NOMO-1 treated with dmso at 0.1 percent for 144 hours (cell line): ENCODE measurements around the gene YARS1.

Experiments used
- DNase-seq: peaks from one replicate; lab custom pipeline; 2025; ENCODE audit not compliant: unreplicated experiment; lab: John Stamatoyannopoulos, UW

YARS1 gene

DNA sequence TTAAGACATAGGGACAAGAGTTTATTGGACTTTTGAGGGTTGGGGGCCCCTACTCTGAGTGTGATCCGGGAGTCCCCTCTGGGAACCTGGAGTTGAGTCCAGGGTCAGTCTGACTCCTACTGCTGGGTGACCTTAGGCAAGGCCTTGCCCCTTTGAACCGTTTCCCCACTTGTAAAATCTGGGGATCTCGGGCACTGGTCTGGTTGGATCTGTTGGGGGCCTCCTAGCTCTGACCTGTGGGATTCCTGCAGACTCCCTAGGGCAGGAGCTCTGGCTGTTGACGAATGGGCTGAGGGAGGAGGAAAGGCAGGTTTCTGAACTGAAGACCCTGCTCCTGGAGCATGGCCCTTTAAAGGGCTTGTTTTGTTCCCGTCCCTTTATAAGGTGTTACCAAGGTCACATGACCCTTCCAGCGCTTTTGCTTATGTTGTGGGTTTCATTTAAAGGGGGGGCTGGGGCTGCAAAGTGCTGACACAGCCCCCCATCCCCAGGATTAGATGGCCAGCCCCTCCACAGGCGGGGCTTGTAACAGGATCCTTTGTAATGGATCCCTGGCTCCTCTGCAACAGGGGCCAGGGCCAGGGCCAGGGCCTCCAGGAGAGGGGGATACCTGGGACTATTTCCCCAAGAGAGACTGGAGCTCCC is 50.7 kb downstream of the YARS1 start:
- DNase-seq = no peak

DNA sequence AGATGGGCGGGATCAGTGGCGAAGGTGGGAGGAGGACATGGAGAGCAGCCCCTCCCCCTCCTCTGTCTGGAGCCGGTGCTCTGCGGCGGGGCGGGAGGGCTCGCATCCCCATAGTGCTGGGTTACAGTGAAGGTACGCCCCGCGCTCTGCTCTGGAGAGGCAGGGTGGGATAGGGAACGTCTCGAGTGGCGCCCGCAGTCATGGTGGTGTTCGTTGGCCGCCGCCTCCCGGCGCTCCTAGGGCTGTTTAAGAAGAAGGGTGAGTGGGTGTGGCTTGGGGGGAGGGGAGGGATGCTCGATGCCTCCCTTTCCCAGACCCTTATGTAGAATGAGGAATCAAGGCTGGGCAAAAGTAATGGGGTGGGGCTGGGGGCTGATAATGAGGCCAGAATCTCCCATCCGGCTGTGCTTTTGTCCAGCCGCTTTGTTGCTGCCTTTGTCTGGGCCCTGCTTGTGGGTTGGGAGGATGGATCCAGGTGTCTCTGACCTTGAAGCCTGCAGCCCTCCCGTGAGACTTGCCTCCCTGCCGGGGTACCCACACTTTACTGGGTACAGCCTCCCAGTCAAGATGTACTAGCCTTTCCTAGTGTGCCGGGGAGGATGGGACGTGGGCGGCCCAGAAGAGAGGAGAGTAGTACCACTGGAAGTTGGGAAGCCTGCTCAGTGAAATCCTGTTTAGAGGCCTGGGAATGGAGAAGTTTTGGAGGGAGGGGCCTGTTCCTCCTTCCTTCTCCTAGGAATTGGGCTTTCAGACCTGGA is 51.4 kb downstream of the YARS1 start:
- DNase-seq = no peak

GRCh38 chr1:32764826-32765569 is 52.2 kb downstream of the YARS1 start:
- no peak for DNase-seq

GRCh38 chr1:32763221-32763620 is 53.9 kb downstream of the YARS1 start:
- no peak for DNase-seq

DNA sequence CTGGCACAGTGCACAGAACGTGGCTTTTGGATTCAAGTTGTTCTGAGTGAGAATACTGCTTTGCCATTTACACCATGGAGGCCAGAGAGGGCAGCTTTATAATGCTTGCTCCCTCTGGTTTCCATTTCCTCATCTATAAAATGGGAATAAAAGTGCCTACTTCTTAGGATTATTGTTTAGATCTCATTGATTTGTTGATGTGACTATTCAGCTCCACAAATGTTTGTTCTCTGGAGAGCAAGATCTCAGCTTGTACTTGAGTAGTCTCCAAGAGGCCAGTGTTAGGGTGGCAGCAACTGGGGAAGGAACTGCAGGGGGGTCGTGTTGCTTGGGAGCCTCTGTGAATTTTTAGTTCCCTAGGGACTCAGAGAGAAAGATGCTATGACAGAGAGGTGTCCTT is 55.2 kb downstream of the YARS1 start:
- no peak for DNase-seq

DNA sequence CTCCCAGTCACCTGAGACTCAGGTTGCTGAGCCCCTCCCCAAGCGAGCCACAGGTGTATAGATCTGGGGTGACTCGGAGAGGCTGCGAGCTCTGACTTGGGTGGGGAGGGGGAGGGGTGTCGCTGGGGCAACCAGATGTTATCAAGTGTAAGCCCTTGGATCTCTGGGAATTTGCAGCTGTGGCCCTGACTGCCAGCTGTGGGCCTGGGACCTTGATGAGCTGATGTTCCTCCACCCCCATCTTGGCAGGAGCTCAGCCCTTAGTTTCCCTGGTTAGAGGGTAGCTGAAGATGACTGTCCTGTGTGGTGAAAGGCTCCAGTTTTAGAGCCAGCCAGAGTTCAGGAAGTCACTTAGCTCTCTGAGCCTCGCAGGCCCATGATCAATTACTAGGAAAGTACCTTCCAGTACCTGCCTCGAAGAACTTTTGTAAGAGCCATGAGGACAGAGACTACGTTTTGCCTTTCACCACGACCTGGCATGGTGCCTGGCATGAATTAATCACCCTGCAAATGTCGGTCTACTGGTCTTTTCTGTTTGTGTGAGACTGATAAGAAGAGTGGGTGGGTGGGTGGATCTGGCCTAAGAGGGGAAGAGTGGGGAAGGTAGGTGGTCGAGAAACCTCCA is 55.8 kb downstream of the YARS1 start:
- no peak for DNase-seq

- no peak for DNase-seq
These were observed 57.0 kb downstream of the YARS1 start for GRCh38 chr1:32759997-32760623.

- no peak for DNase-seq
These were observed 57.6 kb downstream of the YARS1 start for GRCh38 chr1:32759521-32759981.

DNA sequence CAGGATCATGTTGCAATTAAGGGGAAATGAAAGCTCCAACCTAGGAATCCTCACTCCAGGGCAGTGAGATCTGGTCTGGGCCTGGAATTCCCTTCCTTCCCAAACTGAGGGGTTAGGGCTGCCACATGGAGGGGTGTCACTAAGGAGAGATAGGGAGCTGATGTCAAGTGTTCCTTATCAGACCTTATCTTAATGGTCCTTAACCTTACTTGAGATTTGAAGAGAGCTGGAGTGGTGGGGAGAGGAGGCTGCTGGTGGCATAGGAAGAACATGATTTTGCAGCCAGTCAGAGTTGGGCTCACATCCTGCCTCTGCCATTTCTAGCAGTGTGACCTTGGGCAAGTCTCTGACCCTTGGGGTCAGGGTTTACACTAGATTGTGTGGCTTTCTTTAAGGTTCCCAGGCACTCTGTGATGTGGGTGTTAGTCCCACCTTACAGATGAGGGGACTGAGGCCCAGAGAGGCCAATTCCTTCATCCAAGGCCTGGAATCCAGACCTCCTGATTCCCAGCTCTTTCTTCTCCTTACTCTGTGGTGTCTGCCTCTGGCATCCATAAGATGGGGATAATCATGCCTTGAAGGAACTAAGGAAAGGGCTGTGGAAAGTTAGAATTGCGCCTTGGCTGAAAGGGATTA is 58.2 kb downstream of the YARS1 start:
- no peak for DNase-seq

- no peak for DNase-seq
These were observed 58.9 kb downstream of the YARS1 start for GRCh38 chr1:32758177-32758794.

GRCh38 chr1:32757213-32757895 is 59.8 kb downstream of the YARS1 start:
- DNase-seq = no peak

DNA sequence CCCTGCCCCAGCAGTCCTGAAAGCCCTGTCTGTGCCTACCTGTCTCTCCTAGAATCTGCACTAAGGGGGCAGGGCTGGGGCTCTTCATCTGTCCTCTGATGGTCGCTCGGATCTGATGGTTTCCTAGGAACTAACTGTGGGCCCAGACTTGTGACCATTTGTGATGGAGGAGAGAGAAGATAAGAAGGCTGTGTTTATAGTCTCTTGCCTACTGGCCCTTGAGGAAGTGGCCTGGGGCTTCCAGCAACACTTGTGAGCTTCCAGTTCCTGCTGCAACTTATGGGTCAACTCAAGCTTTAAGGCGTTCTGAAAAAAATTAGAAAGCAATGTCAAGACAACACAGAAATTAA is 61.4 kb downstream of the YARS1 start:
- no peak for DNase-seq

- DNase-seq = no peak
These were observed 61.9 kb downstream of the YARS1 start for GRCh38 chr1:32755098-32755809.

- DNase-seq = no peak
These were observed 62.7 kb downstream of the YARS1 start for GRCh38 chr1:32754317-32755097.

GRCh38 chr1:32753532-32754316 is 63.4 kb downstream of the YARS1 start:
- DNase-seq = no peak

- no peak for DNase-seq
These were observed 67.4 kb downstream of the YARS1 start for GRCh38 chr1:32749771-32750170.

- no peak for DNase-seq
These were observed 67.8 kb downstream of the YARS1 start for GRCh38 chr1:32749332-32749731.
